Activated CD4-positive, CD25-positive, alpha-beta regulatory T cell (primary cell): ENCODE data around the gene PRPF18.

Experiments
- DNase-seq, 4 experiments: peaks; one replicate each; lab custom pipeline; 2025; lab: John Stamatoyannopoulos, UW

Gene PRPF18

DNA sequence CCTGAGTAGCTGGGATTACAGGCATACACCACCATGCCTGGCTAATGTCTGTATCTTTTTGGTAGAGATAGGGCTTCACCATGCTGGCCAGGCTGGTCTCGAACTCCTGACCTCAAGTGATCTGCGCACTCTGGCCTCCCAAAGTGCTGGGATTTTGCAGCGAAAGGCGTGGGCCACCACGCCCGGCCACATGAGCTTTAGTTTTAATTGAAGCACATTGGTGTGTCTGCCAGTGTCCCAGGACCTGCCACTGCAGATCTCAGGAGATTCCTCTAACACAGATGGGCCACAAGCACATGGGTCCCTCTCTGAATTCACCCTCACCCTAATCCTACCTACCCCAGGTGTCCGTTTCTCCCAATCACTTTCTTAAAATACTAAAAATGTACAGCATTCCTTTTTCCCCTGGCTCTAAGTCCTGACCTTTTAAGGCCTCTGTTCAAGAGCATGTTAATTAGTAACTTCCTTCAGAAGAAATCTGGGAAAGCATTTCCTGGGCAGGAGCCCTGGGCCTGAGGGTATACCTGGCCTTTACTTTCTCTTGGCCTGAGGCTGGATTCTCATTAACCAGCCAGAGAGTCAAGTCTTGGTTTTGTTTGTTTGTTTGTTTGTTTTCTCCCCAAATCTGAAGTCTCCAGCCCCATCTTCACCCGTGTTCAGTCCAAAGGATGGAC lies 82.6 kb downstream of the PRPF18 start:
- DNase-seq: no peak

DNA sequence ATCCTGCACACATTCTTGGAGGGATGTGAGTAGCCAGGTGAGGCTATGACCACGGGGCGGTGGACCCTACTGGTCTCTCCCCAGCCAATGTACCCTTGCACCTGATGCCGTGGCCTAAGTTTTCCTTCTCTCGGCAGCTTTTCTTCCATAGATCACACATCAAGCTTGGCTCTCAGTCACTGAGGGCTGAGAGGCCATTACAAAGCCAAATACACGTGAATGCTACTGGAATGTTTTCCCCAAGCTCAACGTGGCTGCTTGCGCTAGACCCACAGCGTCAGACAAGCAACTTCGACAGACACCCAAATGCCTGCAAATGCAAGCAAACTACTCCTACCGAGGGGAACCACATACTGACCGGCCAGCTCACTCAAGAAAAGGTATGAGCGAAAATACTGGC lies 83.1 kb downstream of the PRPF18 start:
- no peak for DNase-seq

DNA sequence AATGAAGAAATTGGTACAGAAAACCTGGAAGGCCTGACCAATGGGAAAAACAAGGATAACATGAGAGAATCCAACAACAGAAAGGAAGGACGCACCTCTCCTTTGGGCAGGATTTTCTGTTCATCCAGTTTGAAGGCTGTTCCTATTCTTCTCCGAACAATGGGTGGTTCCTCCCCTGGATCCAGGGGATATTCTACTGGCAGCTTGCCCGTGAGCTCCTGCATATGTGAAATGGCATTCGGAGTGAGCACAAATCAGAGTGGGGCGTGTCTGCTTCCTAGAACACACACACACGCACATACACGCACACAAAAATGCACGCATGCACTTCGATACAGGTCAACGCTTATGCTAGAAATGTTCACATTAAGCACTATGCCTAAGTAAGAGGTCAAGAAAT lies 83.5 kb downstream of the PRPF18 start:
- no peak for DNase-seq

DNA sequence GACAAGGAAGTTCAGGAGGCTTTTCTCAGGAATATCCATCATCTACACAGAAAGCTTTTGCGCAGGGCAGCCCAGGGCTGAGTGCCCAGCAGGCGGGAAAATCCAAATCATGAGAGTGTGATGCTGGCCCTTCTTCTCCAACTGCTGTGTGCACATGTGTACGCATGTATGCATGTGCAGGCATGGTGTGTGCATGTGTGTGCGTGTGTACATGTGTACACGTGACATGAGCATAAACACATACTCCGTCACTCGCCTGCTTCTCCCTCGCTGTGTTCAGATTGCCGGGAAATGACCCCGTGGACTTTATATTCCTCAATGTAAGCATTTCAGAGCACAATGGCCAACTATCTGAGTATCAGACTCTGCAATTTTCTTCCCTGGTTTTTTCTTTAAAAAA lies 85.1 kb downstream of the PRPF18 start:
- DNase-seq: no peak

DNA sequence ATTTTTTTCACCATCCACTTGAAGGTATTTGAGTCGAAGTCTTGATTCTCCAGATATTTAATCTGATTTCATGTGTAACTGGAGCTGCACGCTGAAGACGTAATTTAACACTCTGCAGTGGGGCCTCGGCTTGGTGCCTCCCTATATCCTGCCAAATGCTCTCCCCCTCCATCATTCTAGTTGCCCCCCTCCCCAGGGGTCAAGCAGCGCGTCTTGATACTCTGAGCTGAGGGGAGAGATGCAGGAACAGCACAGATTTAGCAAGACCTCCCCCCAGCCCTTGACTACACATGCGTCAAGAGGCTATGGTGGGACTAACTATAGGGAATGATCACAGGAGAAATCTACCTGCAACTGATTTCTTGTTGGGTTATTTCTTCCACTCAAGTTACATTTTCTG lies 85.8 kb downstream of the PRPF18 start:
- no peak for DNase-seq

DNA sequence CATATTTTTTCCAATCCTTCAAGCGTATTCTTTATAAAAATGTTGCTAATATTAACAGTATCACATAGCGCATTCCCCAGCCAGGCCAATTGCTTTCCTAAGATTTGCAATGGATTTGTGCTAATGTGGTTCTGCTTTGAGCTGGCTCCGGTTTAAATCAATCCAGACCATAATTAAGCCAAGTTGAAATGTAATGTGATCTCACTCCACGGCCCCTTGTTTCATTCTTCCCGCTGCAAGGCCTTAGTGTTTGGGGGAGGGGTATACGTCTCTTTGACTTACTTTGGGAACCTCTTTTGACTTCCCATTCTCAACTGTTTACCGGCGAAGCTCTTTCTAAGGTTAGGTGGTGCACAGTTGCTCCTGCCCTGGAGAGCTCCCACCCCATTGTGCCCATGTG lies 86.4 kb downstream of the PRPF18 start:
- DNase-seq: no peak

DNA sequence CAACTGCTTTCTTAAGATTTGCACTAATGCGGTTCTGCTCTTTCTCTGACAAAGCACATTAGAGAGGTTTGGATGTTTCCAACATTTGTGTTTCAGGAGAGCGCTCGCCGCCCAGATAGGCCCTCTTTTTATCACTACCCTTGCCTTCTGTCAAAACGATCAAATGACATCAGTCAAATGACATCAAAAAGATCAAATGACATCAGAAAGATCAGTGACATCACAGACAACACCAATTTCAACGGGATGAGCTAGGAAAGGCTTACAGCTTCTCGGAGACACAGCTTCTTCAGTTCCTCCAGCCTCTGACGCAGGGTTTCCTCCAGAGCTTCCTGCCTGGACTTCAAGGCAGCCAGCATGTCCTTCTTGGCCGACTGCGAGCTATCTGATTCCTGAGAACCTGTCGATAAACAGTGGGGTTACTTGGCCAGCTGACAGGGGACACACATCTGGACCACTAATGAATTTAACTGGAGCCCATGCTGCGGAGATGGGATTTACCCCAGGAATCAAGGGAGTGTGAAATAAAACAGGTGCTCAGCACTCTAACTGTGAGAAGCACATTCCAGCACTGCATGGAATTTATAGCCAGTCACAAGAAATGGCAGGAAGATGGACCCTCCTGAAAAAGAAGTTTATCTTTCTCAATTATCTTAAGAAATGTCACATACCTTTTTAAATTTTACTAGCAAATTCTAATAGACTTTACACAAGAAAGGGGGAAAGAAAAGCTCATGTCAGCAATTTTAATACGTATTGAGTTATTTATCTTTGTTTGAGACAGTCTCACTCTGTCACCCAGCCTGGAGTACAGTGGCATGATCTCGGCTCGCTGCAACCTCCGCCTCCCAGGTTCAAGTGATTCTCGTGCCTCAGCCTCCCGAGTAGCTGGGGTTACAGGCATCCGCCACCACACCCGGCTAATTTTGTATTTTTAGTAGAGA lies 88.2 kb downstream of the PRPF18 start:
- no peak for DNase-seq

DNA sequence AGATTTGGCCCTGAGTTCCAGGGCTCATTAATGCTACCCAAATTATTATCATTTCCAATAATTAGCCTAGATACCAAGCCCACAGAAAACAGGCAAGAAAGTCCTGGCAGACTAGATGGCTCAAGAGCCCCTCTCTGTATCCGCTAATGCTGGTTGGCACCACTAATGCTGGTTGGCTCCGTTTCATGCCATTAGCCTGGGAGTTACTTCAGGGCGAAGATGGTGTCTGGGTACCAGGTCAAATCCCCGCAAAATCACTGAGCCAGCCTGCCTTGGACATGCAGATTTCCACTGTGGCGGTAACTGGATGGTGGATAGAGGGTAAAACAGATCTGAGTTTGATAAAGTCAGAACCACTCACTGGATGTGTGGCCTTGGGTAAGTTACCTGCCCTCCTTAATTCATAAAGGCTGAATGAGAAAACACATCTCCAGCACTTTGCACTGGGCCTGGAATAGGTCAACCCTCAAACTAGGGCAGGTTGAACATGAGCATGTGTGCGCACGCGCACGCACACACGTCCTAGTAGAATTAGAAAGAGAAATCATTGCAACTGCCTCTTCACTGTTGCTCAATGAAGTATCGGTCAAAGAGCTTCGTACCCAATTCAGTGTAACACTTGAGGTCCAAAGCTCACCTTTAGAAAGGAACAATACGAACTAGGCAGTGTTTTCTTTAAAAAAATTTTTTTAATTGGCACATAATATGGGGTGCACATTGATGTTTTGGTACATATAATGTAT lies 91.5 kb downstream of the PRPF18 start:
- DNase-seq: no peak
